IMR-90 (cell line): ENCODE data around the gene AFAP1L1. TPM values are rescaled to one million over a fixed set of nuclear protein-coding genes. Genes with fewer than 3 reads are reported as not detected.

ENCODE experiments used
- ATAC-seq: fragments of 200-7000 bp; cut with Tn5 transposase; 2 replicates; pipeline ENCODE4 v1.9.1; 2020; ENCODE audit warnings: low read depth, mild to moderate bottlenecking, moderate library complexity
- BruUV-seq: library from RNA; stranded (reverse); fragments of 400-500 nt; replicated peaks from 2 replicates; lab custom pipeline; 2021; lab: Mats Ljungman, UMichigan
- CTCF ChIA-PET: fragments of 300-600 bp; formaldehyde crosslinking; extraction: SDS; loops from one replicate; lab custom pipeline; 2021; ENCODE audit warnings: antibody characterized with exemption; lab: Yijun Ruan, JAX
- POLR2A ChIA-PET: fragments of 300-600 bp; sonication (Branson Sonifier 250); formaldehyde crosslinking; loops from one replicate; lab custom pipeline; 2022; ENCODE audit warnings: antibody characterized with exemption; ENCODE audit not compliant: unreplicated experiment; lab: Charles Lee
- DNase-seq: peaks from one replicate; pipeline ENCODE4 v3.0.0; 2013
- H2AFZ ChIP-seq: replicated peaks from 2 replicates; pipeline ENCODE3; 2013; ENCODE audit warnings: low read length, mild to moderate bottlenecking; ENCODE audit not compliant: poor library complexity
- H2AK5ac ChIP-seq: 2 replicates; pipeline ENCODE4 v1.6.1; 2013; ENCODE audit warnings: low read depth, low read length, inconsistent platforms
- H2AK9ac ChIP-seq: replicated peaks from 2 replicates; pipeline ENCODE3; 2013; ENCODE audit warnings: mild to moderate bottlenecking, low read depth, low read length, moderate library complexity; ENCODE audit not compliant: poor library complexity
- H2BK120ac ChIP-seq: 2 replicates; pipeline ENCODE4 v1.6.1; 2013; ENCODE audit warnings: low read depth, low read length, inconsistent platforms
- H2BK15ac ChIP-seq: 3 replicates; pipeline ENCODE4 v1.6.1; 2013; ENCODE audit warnings: low read depth, low read length, inconsistent platforms
- H2BK20ac ChIP-seq: 2 replicates; pipeline ENCODE4 v1.6.1; 2013; ENCODE audit warnings: low read depth, mild to moderate bottlenecking, inconsistent platforms, low read length, moderate library complexity
- H2BK5ac ChIP-seq: 2 replicates; pipeline ENCODE4 v1.6.1; 2013; ENCODE audit warnings: mild to moderate bottlenecking, low read depth, low read length, inconsistent platforms; ENCODE audit not compliant: poor library complexity, severe bottlenecking
- H3K14ac ChIP-seq: replicated peaks from 2 replicates; pipeline ENCODE4 v1.6.1; 2013; ENCODE audit warnings: low read depth, low read length, inconsistent platforms
- H3K18ac ChIP-seq: 2 replicates; pipeline ENCODE4 v1.6.1; 2013; ENCODE audit warnings: low read depth, low read length, control low read depth
- H3K23ac ChIP-seq: 2 replicates; pipeline ENCODE4 v1.6.1; 2013; ENCODE audit warnings: low read depth, low read length, inconsistent platforms
- H3K27ac ChIP-seq: 2 replicates; pipeline ENCODE4 v1.5.1; 2013; ENCODE audit warnings: mild to moderate bottlenecking, control low read depth, low read length; ENCODE audit not compliant: insufficient read depth
- H3K27me3 ChIP-seq: 2 replicates; pipeline ENCODE4 v1.6.1; 2013; ENCODE audit warnings: low read length; ENCODE audit not compliant: control insufficient read depth, insufficient read depth
- H3K36me3 ChIP-seq: 2 replicates; pipeline ENCODE4 v1.6.1; 2013; ENCODE audit warnings: low read length, mixed read lengths; ENCODE audit not compliant: control insufficient read depth, insufficient read depth
- H3K4ac ChIP-seq: 2 replicates; pipeline ENCODE4 v1.6.1; 2013; ENCODE audit warnings: low read depth, low read length, inconsistent platforms
- H3K4me1 ChIP-seq: 2 replicates; pipeline ENCODE4 v1.6.1; 2013; ENCODE audit warnings: low read length, mixed read lengths; ENCODE audit not compliant: control insufficient read depth, insufficient read depth
- H3K4me2 ChIP-seq: 2 replicates; pipeline ENCODE4 v1.6.1; 2013; ENCODE audit warnings: low read depth, mild to moderate bottlenecking, control low read depth, low read length, moderate library complexity
- H3K4me3 ChIP-seq: 2 replicates; pipeline ENCODE4 v1.5.1; 2013; ENCODE audit warnings: low read depth, mild to moderate bottlenecking, control low read depth, low read length, moderate library complexity; ENCODE audit not compliant: insufficient read depth
- H3K56ac ChIP-seq: 2 replicates; pipeline ENCODE4 v1.6.1; 2013; ENCODE audit warnings: low read length, inconsistent platforms; ENCODE audit not compliant: insufficient read depth; ENCODE audit errors: extremely low read depth
- H3K79me1 ChIP-seq, 2 experiments: 2 replicates each; pipeline ENCODE4 v1.6.1; 2013; ENCODE audit warnings: low read length in 2 of 2, inconsistent platforms in 1 of 2, low read depth in 1 of 2
- H3K9ac ChIP-seq: 2 replicates; pipeline ENCODE4 v1.6.1; 2013; ENCODE audit warnings: low read depth, low read length, control low read depth
- H3K9me1 ChIP-seq: 2 replicates; pipeline ENCODE4 v1.6.1; 2013; ENCODE audit warnings: low read length, inconsistent platforms; ENCODE audit not compliant: insufficient read depth
- H3K9me3 ChIP-seq: 2 replicates; pipeline ENCODE4 v1.6.1; 2013; ENCODE audit warnings: low read length; ENCODE audit not compliant: control insufficient read depth, insufficient read depth
- H4K20me1 ChIP-seq: 2 replicates; pipeline ENCODE4 v1.6.1; 2013; ENCODE audit warnings: low read length, inconsistent platforms; ENCODE audit not compliant: insufficient read depth
- H4K5ac ChIP-seq: 2 replicates; pipeline ENCODE4 v1.6.1; 2013; ENCODE audit warnings: mild to moderate bottlenecking, low read depth, low read length, control low read depth
- H4K8ac ChIP-seq, 2 experiments: 2 replicates each; pipeline ENCODE4 v1.6.1; 2013; ENCODE audit warnings: low read depth in 2 of 2, low read length in 2 of 2, control low read depth in 1 of 2, inconsistent platforms in 1 of 2
- H4K91ac ChIP-seq: 2 replicates; pipeline ENCODE4 v1.6.1; 2013; ENCODE audit warnings: low read depth, low read length, inconsistent platforms; ENCODE audit not compliant: insufficient read depth
- BHLHE40 ChIP-seq: fragments of 150-350 bp; IDR thresholded peaks from 2 replicates; pipeline ENCODE4 v1.6.1; 2016; ENCODE audit warnings: mild to moderate bottlenecking, low read depth, low read length
- CEBPB ChIP-seq: IDR thresholded peaks from 2 replicates; pipeline ENCODE4 v1.6.1; 2012; ENCODE audit warnings: low read depth, low read length, improper control_type of control experiment
- CHD1 ChIP-seq: IDR thresholded peaks from 2 replicates; pipeline ENCODE4 v1.6.1; 2012; ENCODE audit warnings: low read depth, low read length, improper control_type of control experiment
- MAFK ChIP-seq: IDR thresholded peaks from 2 replicates; pipeline ENCODE4 v1.6.1; 2012; ENCODE audit warnings: low read depth, low read length, improper control_type of control experiment
- MAZ ChIP-seq: IDR thresholded peaks from 2 replicates; pipeline ENCODE4 v1.6.1; 2012; ENCODE audit warnings: low read depth, mild to moderate bottlenecking, low read length, improper control_type of control experiment, moderate library complexity, borderline replicate concordance
- MXI1 ChIP-seq: IDR thresholded peaks from 2 replicates; pipeline ENCODE4 v1.6.1; 2012; ENCODE audit warnings: low read depth, mild to moderate bottlenecking, low read length, moderate library complexity, borderline replicate concordance
- NFE2L2 ChIP-seq: fragments of 150-350 bp; IDR thresholded peaks from 2 replicates; pipeline ENCODE4 v1.6.1; 2016; ENCODE audit warnings: low read depth, mild to moderate bottlenecking, low read length
- POLR2A ChIP-seq: IDR thresholded peaks from 2 replicates; pipeline ENCODE4 v1.6.1; 2012; ENCODE audit warnings: mild to moderate bottlenecking, low read depth, low read length
- RAD21 ChIP-seq: IDR thresholded peaks from 2 replicates; pipeline ENCODE4 v1.6.1; 2012; ENCODE audit warnings: low read length, improper control_type of control experiment
- RCOR1 ChIP-seq: IDR thresholded peaks from 2 replicates; pipeline ENCODE4 v1.6.1; 2012; ENCODE audit warnings: mild to moderate bottlenecking, low read length, improper control_type of control experiment; ENCODE audit not compliant: insufficient replicate concordance
- WGBS, 2 experiments: methylation state at CpG; one replicate each; pipeline versions ENCODE4 v1.1.5 to v1.1.7; 2013; ENCODE audit warnings: missing lambda C conversion rate in 2 of 2; ENCODE audit not compliant: insufficient read length in 1 of 2; ENCODE audit errors: extremely low coverage in 2 of 2; 5-methylcytosine and 5-hydroxymethylcytosine counted together
- dilution Hi-C: fragments of 300-500 bp; cut with HindIII; formaldehyde crosslinking; loops from one replicate; pipeline ENCODE4 v1.14.3; 2018; ENCODE audit warnings: low sequenced_read_pairs; ENCODE audit not compliant: unreplicated experiment
- in situ Hi-C: fragments of 300-500 bp; cut with MboI; formaldehyde crosslinking; loops from 3 replicates; pipeline ENCODE4 v1.14.3; 2019; ENCODE audit warnings: low sequenced_read_pairs, inconsistent platforms, mixed read lengths
- intact Hi-C: fragments of 100-400 bp; cut with micrococcal nuclease; formaldehyde crosslinking; loops from 2 replicates; pipeline ENCODE4 v1.10.0; 2022
- polyA plus RNA-seq, 3 experiments: library from polyadenylated mRNA; depleted of rRNA; stranded (reverse); fragments of >200 nt; gene quantifications; 2 replicates each; pipeline ENCODE4 v1.2.3, GENCODE V29; 2012; ENCODE audit warnings: low replicate concordance in 1 of 3
- total RNA-seq: library from RNA; depleted of rRNA; stranded (reverse); fragments of >200 nt; gene quantifications from 2 replicates; pipeline ENCODE4 v1.2.3, GENCODE V29; 2012
- TF ChIP-seq, protein P1 (sequence below): fragments of 150-350 bp; IDR thresholded peaks from 2 replicates; pipeline ENCODE4 v1.6.1; 2017; ENCODE audit warnings: mild to moderate bottlenecking, antibody characterized with exemption, low read length, low read depth
- TF ChIP-seq, protein P2 (sequence below): fragments of 150-350 bp; IDR thresholded peaks from 2 replicates; pipeline ENCODE4 v1.6.1; 2016; ENCODE audit warnings: low read depth, mild to moderate bottlenecking, low read length, moderate library complexity, borderline replicate concordance
- TF ChIP-seq, protein P3 (sequence below): conservative IDR thresholded peaks from 2 replicates; pipeline ENCODE4 v1.5.1; 2012; ENCODE audit warnings: mild to moderate bottlenecking, low read depth, low read length, improper control_type of control experiment

Gene AFAP1L1
- total and polyA plus RNA-seq, 2 of the 4 experiments (the other 2 are of a cell fraction): 3.3 to 5.7 TPM

DNA sequence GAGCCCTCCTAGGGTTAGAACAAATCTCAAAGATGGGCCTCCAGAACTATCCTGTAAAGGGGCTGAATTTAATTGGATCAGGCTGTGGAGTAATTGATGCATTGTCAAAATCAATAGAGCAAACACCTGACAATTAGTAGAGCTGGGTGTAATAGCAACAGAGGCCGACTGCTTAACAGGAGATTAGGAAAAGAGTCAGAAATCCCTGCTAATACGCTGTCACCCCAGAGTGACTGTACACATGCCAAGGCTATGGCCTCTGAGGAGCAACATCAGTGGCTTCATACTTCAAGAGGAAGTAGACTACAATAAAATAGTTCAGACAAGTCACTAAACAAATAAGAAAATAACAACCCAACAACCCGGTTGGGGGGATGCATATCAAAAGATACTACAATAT is 55.0 kb downstream of the AFAP1L1 start:
- H3K79me1 ChIP-seq: no peaks in the 10 kb centered on the region
- H3K36me3 ChIP-seq: no peaks in the 10 kb centered on the region
- no peak overlapping the region for H3K4ac ChIP-seq
- H3K14ac ChIP-seq: no peak overlapping the region
- no peak for ATAC-seq
- H2AFZ ChIP-seq: no peak overlapping the region
- no peak overlapping the region for H2BK20ac ChIP-seq
- no peak overlapping the region for H3K4me3 ChIP-seq
- H3K27me3 ChIP-seq: no peaks in the 10 kb centered on the region
- no peak overlapping the region for H2BK120ac ChIP-seq
- POLR2A ChIA-PET: no interaction called here
- H2AK9ac ChIP-seq: no peak overlapping the region
- H3K56ac ChIP-seq: no peak overlapping the region
- H4K8ac ChIP-seq: no peak overlapping the region
- no peak overlapping the region for H2BK15ac ChIP-seq
- no peak overlapping the region for H3K18ac ChIP-seq
- WGBS, 2 experiments: no CpG with 5 or more reads among the region's 3 CpGs
- no peak overlapping the region for H2AK5ac ChIP-seq
- intact Hi-C loops: no loop called here
- DNase-seq: no peak
- dilution Hi-C loops: no loop called here
- no peak overlapping the region for H3K23ac ChIP-seq
- no peak overlapping the region for H4K5ac ChIP-seq
- no peak overlapping the region for H3K4me2 ChIP-seq
- H3K9ac ChIP-seq: no peak overlapping the region
- H3K9me3 ChIP-seq: no peaks in the 10 kb centered on the region
- no peaks in the 10 kb centered on the region; the same call in 1 of the 2 replicates for H3K9me1 ChIP-seq
- TF ChIP-seq, protein P1, sequence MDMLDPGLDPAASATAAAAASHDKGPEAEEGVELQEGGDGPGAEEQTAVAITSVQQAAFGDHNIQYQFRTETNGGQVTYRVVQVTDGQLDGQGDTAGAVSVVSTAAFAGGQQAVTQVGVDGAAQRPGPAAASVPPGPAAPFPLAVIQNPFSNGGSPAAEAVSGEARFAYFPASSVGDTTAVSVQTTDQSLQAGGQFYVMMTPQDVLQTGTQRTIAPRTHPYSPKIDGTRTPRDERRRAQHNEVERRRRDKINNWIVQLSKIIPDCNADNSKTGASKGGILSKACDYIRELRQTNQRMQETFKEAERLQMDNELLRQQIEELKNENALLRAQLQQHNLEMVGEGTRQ: no peak
- TF ChIP-seq CHD1: no peak
- TF ChIP-seq, protein P2, sequence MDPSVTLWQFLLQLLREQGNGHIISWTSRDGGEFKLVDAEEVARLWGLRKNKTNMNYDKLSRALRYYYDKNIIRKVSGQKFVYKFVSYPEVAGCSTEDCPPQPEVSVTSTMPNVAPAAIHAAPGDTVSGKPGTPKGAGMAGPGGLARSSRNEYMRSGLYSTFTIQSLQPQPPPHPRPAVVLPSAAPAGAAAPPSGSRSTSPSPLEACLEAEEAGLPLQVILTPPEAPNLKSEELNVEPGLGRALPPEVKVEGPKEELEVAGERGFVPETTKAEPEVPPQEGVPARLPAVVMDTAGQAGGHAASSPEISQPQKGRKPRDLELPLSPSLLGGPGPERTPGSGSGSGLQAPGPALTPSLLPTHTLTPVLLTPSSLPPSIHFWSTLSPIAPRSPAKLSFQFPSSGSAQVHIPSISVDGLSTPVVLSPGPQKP: no peak
- no peak for TF ChIP-seq RAD21
- TF ChIP-seq BHLHE40: no peak
- TF ChIP-seq, protein P3, sequence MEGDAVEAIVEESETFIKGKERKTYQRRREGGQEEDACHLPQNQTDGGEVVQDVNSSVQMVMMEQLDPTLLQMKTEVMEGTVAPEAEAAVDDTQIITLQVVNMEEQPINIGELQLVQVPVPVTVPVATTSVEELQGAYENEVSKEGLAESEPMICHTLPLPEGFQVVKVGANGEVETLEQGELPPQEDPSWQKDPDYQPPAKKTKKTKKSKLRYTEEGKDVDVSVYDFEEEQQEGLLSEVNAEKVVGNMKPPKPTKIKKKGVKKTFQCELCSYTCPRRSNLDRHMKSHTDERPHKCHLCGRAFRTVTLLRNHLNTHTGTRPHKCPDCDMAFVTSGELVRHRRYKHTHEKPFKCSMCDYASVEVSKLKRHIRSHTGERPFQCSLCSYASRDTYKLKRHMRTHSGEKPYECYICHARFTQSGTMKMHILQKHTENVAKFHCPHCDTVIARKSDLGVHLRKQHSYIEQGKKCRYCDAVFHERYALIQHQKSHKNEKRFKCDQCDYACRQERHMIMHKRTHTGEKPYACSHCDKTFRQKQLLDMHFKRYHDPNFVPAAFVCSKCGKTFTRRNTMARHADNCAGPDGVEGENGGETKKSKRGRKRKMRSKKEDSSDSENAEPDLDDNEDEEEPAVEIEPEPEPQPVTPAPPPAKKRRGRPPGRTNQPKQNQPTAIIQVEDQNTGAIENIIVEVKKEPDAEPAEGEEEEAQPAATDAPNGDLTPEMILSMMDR: no peak
- TF ChIP-seq CEBPB: no peak
- no peak for TF ChIP-seq POLR2A
- TF ChIP-seq MXI1: no peak
- no peak for TF ChIP-seq NFE2L2
- TF ChIP-seq MAZ: no peak
- TF ChIP-seq MAFK: no peak
- TF ChIP-seq RCOR1: no peak
- H4K91ac ChIP-seq: no peak overlapping the region
- peaks cover 7% of the 10 kb centered on the region for H3K4me1 ChIP-seq
- no peak overlapping the region for H3K27ac ChIP-seq
- CTCF ChIA-PET: interaction anchor here (1.6 kb wide), 1 partner anchor 9 kb away, joined by 4 read pairs; no protein-coding TSS in a partner anchor
- no peaks in the 10 kb centered on the region for H4K20me1 ChIP-seq
- in situ Hi-C loops: no loop called here
- BruUV-seq: no TSS peak
- H2BK5ac ChIP-seq: no peak overlapping the region
